GM23338 (cell line): ENCODE data around the gene PHRF1. TPM values are rescaled to one million over a fixed set of nuclear protein-coding genes. Genes with fewer than 3 reads are reported as not detected.

Experiments
- ATAC-seq: fragments of 200-7000 bp; cut with Tn5 transposase; 3 replicates; pipeline ENCODE4 v1.9.1; 2020
- DNase-seq: peaks from one replicate; pipeline ENCODE4 v3.0.0-alpha.2; 2015; ENCODE audit warnings: low spot score
- H2AFZ ChIP-seq: fragments of 200-600 bp; sonication (generic); 2 replicates; pipeline ENCODE4 v1.8.0; 2016; ENCODE audit warnings: antibody characterized with exemption, mild to moderate bottlenecking, moderate library complexity
- H3F3A ChIP-seq: fragments of 200-600 bp; sonication (generic); replicated peaks from 2 replicates; pipeline ENCODE4 v1.8.0; 2017; ENCODE audit warnings: antibody characterized with exemption, mixed run types, low read depth
- H3K27ac ChIP-seq: fragments of 200-600 bp; sonication (generic); 2 replicates; pipeline ENCODE4 v1.6.1; 2016; ENCODE audit warnings: low read depth
- H3K27me3 ChIP-seq: fragments of 200-600 bp; sonication (generic); 2 replicates; pipeline ENCODE4 v1.8.0; 2016; ENCODE audit warnings: mild to moderate bottlenecking, mixed run types, moderate library complexity; ENCODE audit not compliant: insufficient read depth
- H3K36me3 ChIP-seq: fragments of 200-600 bp; sonication (generic); 2 replicates; pipeline ENCODE4 v1.8.0; 2016; ENCODE audit warnings: mild to moderate bottlenecking; ENCODE audit not compliant: insufficient read depth
- H3K4me1 ChIP-seq: fragments of 200-600 bp; sonication (generic); 2 replicates; pipeline ENCODE4 v1.8.0; 2016; ENCODE audit warnings: mild to moderate bottlenecking, moderate library complexity; ENCODE audit not compliant: insufficient read depth
- H3K4me2 ChIP-seq: fragments of 200-600 bp; sonication (generic); 2 replicates; pipeline ENCODE4 v1.7.1; 2017; ENCODE audit warnings: mixed run types
- H3K4me3 ChIP-seq: fragments of 200-600 bp; sonication (generic); 2 replicates; pipeline ENCODE4 v1.6.1; 2016; ENCODE audit warnings: mixed run types
- H3K79me2 ChIP-seq: fragments of 200-600 bp; sonication (generic); replicated peaks from 2 replicates; pipeline ENCODE4 v1.8.0; 2017; ENCODE audit warnings: mild to moderate bottlenecking; ENCODE audit not compliant: insufficient read depth
- H3K9me2 ChIP-seq: fragments of 200-600 bp; sonication (generic); 2 replicates; pipeline ENCODE4 v1.8.0; 2017; ENCODE audit not compliant: insufficient read depth
- H4K20me1 ChIP-seq: fragments of 200-600 bp; sonication (generic); replicated peaks from 2 replicates; pipeline ENCODE4 v1.8.0; 2017; ENCODE audit warnings: mild to moderate bottlenecking; ENCODE audit not compliant: insufficient read depth
- H3K27ac Mint-ChIP-seq: 2 replicates; pipeline ENCODE4 v1.8.0; 2020; ENCODE audit warnings: inconsistent platforms, mild to moderate bottlenecking, moderate library complexity, mixed read lengths
- H3K27me3 Mint-ChIP-seq: 3 replicates; pipeline ENCODE4 v1.8.0; 2022; ENCODE audit warnings: low read depth, mild to moderate bottlenecking, moderate library complexity, mixed read lengths, inconsistent platforms; ENCODE audit not compliant: insufficient read depth, poor library complexity
- H3K36me3 Mint-ChIP-seq: 3 replicates; pipeline ENCODE4 v1.8.0; 2021; ENCODE audit warnings: low read depth, mild to moderate bottlenecking, inconsistent platforms, moderate library complexity, mixed read lengths
- H3K4me1 Mint-ChIP-seq: 3 replicates; pipeline ENCODE4 v1.8.0; 2020; ENCODE audit warnings: mild to moderate bottlenecking, inconsistent platforms, mixed read lengths
- H3K4me3 Mint-ChIP-seq: 3 replicates; pipeline ENCODE4 v1.8.0; 2021; ENCODE audit warnings: moderate library complexity, mild to moderate bottlenecking, inconsistent platforms, mixed read lengths
- H3K9me3 Mint-ChIP-seq: 3 replicates; pipeline ENCODE4 v1.8.0; 2020; ENCODE audit warnings: moderate library complexity, mild to moderate bottlenecking, inconsistent platforms, mixed read lengths
- CREB1 ChIP-seq: fragments of 250-450 bp; sonication (Bioruptor Pico); IDR thresholded peaks from 2 replicates; pipeline ENCODE4 v1.5.0; 2020; ENCODE audit warnings: low read depth, mild to moderate bottlenecking, moderate library complexity
- CTCF ChIP-seq, 2 experiments: fragments of 200-600 bp in 1 of 2; sonication (generic) in 1 of 2; conservative IDR thresholded peaks; 2 replicates each; pipeline versions ENCODE4 v1.5.1 to v1.6.1; 2016 to 2017; ENCODE audit warnings: antibody characterized with exemption in 2 of 2, low read depth in 2 of 2, mild to moderate bottlenecking in 2 of 2, moderate library complexity in 1 of 2
- ETS1 ChIP-seq: IDR thresholded peaks from 2 replicates; pipeline ENCODE4 v1.6.1; 2016; ENCODE audit warnings: antibody characterized with exemption
- EZH2 ChIP-seq: fragments of 200-600 bp; sonication (generic); IDR thresholded peaks from one replicate; pipeline ENCODE4 v1.8.0; 2017; ENCODE audit warnings: antibody characterized with exemption, mild to moderate bottlenecking, low read depth; ENCODE audit not compliant: unreplicated experiment
- EZH2phosphoT487 ChIP-seq: fragments of 200-600 bp; sonication (generic); IDR thresholded peaks from one replicate; pipeline ENCODE4 v1.8.1; 2018; ENCODE audit warnings: antibody characterized with exemption; ENCODE audit not compliant: unreplicated experiment
- ZNF114 ChIP-seq: fragments of 250-450 bp; sonication (Bioruptor Pico); IDR thresholded peaks from 2 replicates; pipeline ENCODE4 v1.5.0; 2020; ENCODE audit warnings: mild to moderate bottlenecking, moderate library complexity
- ZNF331 ChIP-seq: fragments of 250-450 bp; sonication (Bioruptor Pico); IDR thresholded peaks from 2 replicates; pipeline ENCODE4 v1.5.0; 2020; ENCODE audit warnings: low read depth, mild to moderate bottlenecking, moderate library complexity
- ZNF462 ChIP-seq: fragments of 250-450 bp; sonication (Bioruptor Pico); IDR thresholded peaks from 2 replicates; pipeline ENCODE4 v1.5.0; 2020; ENCODE audit warnings: mild to moderate bottlenecking, moderate library complexity
- polyA plus RNA-seq: library from polyadenylated mRNA; unstranded; fragments of >200 nt; fragmentation: Nextera tagmentation; extraction: Ambion mirVana; gene quantifications from 2 replicates; pipeline ENCODE4 v1.2.1, GENCODE V29; 2016
- total RNA-seq: library from RNA; depleted of rRNA; stranded (reverse); fragments of >200 nt; shearing (Covaris generic); gene quantifications from 2 replicates; pipeline ENCODE4 v1.2.3, GENCODE V29; 2014

Gene PHRF1
- total and polyA plus RNA-seq, 2 experiments from 2014 or later = 11.0 to 45.9 TPM

- peaks cover 13% of the 10 kb centered on the region for H4K20me1 ChIP-seq
Measured at GRCh38 chr11:586376-587316, 10.4 kb downstream of the PHRF1 start.

More at GRCh38 chr11:586376-587316, 10.4 kb downstream of the PHRF1 start:
- ATAC-seq = no peak
- no peaks in the 10 kb centered on the region for H3K9me2 ChIP-seq
- no peak for DNase-seq
- Mint-ChIP-seq H3K4me1 (no peaks in the 10 kb centered on the region; the same call in 2 of the 3 replicates), H3K36me3 (peaks cover 60% of the 10 kb centered on the region), H3K9me3 (no peaks in the 10 kb centered on the region; the same call in 2 of the 3 replicates), H3K27ac (no peak overlapping the region), H3K4me3 (no peak overlapping the region), H3K27me3 (peaks cover 13% of the 10 kb centered on the region)
- no peak overlapping the region for H3K4me3 ChIP-seq
- no peak overlapping the region for H3K4me2 ChIP-seq
- H3K79me2 ChIP-seq = peaks cover 36% of the 10 kb centered on the region
- H3K4me1 ChIP-seq = no peaks in the 10 kb centered on the region
- peaks cover 21% of the 10 kb centered on the region; the same call in 1 of the 2 replicates for H3K36me3 ChIP-seq
- H3K27ac ChIP-seq = no peak overlapping the region
- H3K27me3 ChIP-seq = no peaks in the 10 kb centered on the region
- TF ChIP-seq EZH2phosphoT487 (no peak), ETS1 (no peak), ZNF462 (CRISPR knock-in tag) (no peak), EZH2 (no peak), ZNF331 (no peak), CREB1 (CRISPR knock-in tag) (no peak), CTCF (conservative IDR thresholded peaks at IDR 0.05; ENCODE audit: low read depth in 2 of 2) (no peak), ZNF114 (CRISPR knock-in tag) (no peak)
- H3F3A ChIP-seq = peaks cover 13% of the 10 kb centered on the region
- H2AFZ ChIP-seq = no peak overlapping the region
